ENCODE results near the gene CEACAM19. TPM values are rescaled to one million over a fixed set of nuclear protein-coding genes. Genes with fewer than 3 reads are reported as not detected.
A peak's percentile ranks its signal among the peaks of the same experiment; 100 is the strongest.
"Not testable (repeated sequence)": the region's sequence is repeated elsewhere in the genome, so short reads cannot be mapped to it uniquely, and the experiment has no call there.

CEACAM19 gene
- polyA plus RNA-seq, 2 donors: 5.6 to 7.5 TPM

DNA sequence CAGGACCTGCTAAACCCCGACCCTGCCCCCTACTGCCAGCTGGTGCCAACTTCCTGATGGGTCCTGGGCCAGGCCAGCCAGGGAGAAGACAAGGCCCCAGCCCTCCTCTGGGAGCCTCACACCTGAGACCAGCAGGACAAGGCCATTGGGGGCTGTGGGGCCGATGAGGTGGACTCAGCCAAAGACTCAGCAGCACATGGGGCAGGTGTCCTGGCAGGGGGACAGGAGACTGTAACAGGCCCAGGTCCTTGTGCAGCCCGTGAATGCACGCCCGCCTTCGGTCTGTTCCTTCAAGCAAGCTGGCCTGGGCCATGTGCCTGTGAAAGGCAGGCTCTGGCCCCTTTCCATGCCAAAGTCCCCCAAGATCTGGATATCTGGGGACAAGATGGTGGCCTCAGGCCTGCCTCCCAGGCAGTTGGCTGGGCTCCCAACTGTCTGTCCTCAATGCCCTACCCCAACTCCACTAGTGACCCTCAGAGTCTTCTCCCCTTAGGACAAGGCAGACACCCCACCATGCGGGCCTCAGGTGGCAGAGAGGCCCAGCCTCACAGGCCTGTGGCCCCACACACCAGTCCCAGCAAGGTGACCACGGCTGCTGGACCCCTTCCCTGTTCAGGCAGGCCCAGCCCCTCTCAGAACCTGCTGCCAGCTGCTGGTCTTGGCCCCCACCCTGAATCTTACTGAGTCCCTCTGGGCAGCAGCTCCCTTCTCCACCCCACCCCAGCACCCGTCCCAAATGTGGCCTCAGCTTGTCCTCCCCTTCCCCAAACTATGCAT is 12.3 kb downstream of the CEACAM19 start:
- 74 to 77% methylated on average over 8 to 9 of the region's 9 CpGs for WGBS, 2 donors
- Histone ChIP-seq H3K36me3 (ENCODE audit: control insufficient read depth in 2 of 2, insufficient read depth in 2 of 2, low read length in 1 of 2) (peaks cover 0 to 7% of the 10 kb centered on the region in 2 donors), H3K27me3 (ENCODE audit: control insufficient read depth in 1 of 2, insufficient read depth in 2 of 2, low read length in 2 of 2) (no peaks in the 10 kb centered on the region), H3K4me1 (ENCODE audit: control insufficient read depth in 2 of 2, insufficient read depth in 2 of 2, low read length in 1 of 2) (peaks cover 0 to 4% of the 10 kb centered on the region in 2 donors), H3K9me3 (ENCODE audit: control insufficient read depth in 2 of 2, insufficient read depth in 1 of 2, low read depth in 1 of 2, low read length in 1 of 2) (no peaks in the 10 kb centered on the region), H3K4me3 (ENCODE audit: low read depth in 1 of 2, low read length in 2 of 2) (no peak overlapping the region), H3K27ac (ENCODE audit: low read depth in 2 of 2, low read length in 1 of 2) (no peak overlapping the region)

DNA sequence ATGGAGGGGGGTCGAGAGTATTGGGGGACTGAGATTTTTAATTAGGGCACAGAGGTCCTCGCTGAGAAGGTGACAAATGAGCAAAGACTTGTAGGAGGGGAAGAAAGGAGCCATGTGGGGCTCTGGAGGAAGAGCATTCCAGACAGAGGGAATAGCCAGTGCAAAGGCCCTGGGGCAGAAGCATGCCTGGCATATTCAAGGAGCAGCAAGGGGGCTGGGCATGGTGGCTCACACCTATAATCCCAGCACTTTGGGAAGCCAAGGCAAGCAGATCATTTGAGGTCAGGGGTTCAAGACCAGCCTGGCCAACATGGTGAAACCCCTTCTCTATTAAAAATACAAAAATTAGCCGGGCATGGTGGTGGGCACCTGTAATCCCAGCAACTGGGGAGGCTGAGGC is 13.1 kb downstream of the CEACAM19 start:
- not testable (repeated sequence) for H3K9me3 ChIP-seq (ENCODE audit: control insufficient read depth in 2 of 2, insufficient read depth in 1 of 2, low read depth in 1 of 2, low read length in 1 of 2); H3K4me3 ChIP-seq (ENCODE audit: low read depth in 1 of 2, low read length in 2 of 2); H3K4me1 ChIP-seq (ENCODE audit: control insufficient read depth in 2 of 2, insufficient read depth in 2 of 2, low read length in 1 of 2); H3K27me3 ChIP-seq (ENCODE audit: control insufficient read depth in 1 of 2, insufficient read depth in 2 of 2, low read length in 2 of 2); H3K36me3 ChIP-seq (ENCODE audit: control insufficient read depth in 2 of 2, insufficient read depth in 2 of 2, low read length in 1 of 2)
- WGBS, 2 donors: 87 to 94% methylated on average over 3 of the region's 3 CpGs
- peak overlapping the region in 1 of 2 donors; percentile 77 for H3K27ac ChIP-seq (ENCODE audit: low read depth in 2 of 2, low read length in 1 of 2)

DNA sequence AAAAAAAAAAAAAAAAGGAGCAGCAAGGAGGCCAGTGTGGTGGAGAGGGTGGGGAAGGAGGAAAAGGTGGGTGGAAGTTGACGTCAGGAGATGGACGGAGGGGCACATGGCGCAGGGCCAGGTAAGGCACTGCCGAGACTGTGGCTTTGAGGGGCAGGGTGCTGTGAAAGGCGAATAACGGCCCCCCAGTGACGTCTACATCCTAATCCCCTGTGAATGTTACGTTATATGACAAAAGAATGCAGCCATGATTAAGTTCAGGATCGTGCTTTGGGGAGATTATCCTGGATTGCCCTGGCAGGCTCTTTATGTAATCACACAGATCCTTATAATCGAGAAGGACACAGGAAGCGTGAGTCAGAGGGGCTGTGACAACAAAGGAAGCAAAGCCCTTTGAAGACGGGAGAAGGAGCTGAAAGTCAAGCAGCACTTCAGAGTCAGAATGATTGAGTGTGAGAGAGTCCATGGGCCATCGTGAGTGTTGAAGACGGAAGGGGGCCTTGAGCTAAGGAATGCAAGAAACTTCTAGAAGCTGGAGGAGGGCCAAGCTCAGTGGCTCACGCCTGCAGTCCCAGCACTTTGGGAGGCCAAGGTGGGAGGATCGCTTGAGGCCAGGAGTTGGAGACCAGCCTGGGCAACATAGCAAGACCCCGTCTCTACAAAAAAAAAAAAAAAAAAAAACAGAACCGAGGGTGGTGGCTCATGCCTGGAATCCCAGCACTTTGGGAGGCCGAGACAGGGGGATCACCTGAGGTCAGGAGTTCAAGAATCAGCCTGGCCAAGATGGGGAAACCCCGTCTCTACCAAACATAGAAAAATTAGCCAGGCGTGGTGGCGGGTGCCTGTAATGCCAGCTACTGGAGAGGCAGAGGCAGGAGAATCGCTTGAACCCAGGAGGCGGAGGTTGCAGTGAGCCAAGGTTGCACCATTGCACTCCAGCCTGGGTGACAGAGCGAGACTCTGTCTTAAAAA is 13.9 kb downstream of the CEACAM19 start:
- peaks cover 0 to 8% of the 10 kb centered on the region in 2 donors for H3K4me1 ChIP-seq (ENCODE audit: control insufficient read depth in 2 of 2, insufficient read depth in 2 of 2, low read length in 1 of 2)
- no peaks in the 10 kb centered on the region for H3K9me3 ChIP-seq (ENCODE audit: control insufficient read depth in 2 of 2, insufficient read depth in 1 of 2, low read depth in 1 of 2, low read length in 1 of 2)
- peaks cover 0 to 7% of the 10 kb centered on the region in 2 donors for H3K36me3 ChIP-seq (ENCODE audit: control insufficient read depth in 2 of 2, insufficient read depth in 2 of 2, low read length in 1 of 2)
- H3K4me3 ChIP-seq (ENCODE audit: low read depth in 1 of 2, low read length in 2 of 2): no peak overlapping the region
- no peaks in the 10 kb centered on the region for H3K27me3 ChIP-seq (ENCODE audit: control insufficient read depth in 1 of 2, insufficient read depth in 2 of 2, low read length in 2 of 2)
- H3K27ac ChIP-seq (ENCODE audit: low read depth in 2 of 2, low read length in 1 of 2): peak overlapping the region; percentile 32 to 77
- WGBS, 2 donors: 32 to 37% methylated on average over 25 of the region's 25 CpGs

DNA sequence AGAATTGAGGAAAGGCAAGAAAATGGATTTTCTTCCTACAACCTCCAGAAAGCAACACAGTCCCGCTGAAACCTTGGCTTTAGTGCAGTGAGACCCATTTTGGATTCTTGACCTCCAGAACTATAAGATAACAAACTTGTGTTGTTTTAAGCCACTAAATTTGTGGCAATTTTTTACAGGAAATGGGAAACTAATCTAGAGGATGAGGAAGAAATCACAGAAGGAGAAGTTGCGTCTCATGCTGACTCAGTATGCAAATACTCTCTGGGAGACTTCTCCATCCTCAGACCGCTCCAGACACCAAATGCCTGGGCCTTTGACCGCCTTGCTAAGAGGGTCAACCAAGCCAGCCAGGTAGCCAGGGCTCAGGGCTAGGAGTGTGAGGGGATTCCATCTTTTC is 14.6 kb downstream of the CEACAM19 start:
- H3K27me3 ChIP-seq (ENCODE audit: control insufficient read depth in 1 of 2, insufficient read depth in 2 of 2, low read length in 2 of 2): no peaks in the 10 kb centered on the region
- peaks cover 0 to 7% of the 10 kb centered on the region in 2 donors for H3K36me3 ChIP-seq (ENCODE audit: control insufficient read depth in 2 of 2, insufficient read depth in 2 of 2, low read length in 1 of 2)
- H3K4me1 ChIP-seq (ENCODE audit: control insufficient read depth in 2 of 2, insufficient read depth in 2 of 2, low read length in 1 of 2): peaks cover 0 to 8% of the 10 kb centered on the region in 2 donors
- no peak overlapping the region for H3K27ac ChIP-seq (ENCODE audit: low read depth in 2 of 2, low read length in 1 of 2)
- WGBS, 2 donors: 69 to 76% methylated on average over 4 of the region's 4 CpGs
- no peak overlapping the region for H3K4me3 ChIP-seq (ENCODE audit: low read depth in 1 of 2, low read length in 2 of 2)
- no peaks in the 10 kb centered on the region for H3K9me3 ChIP-seq (ENCODE audit: control insufficient read depth in 2 of 2, insufficient read depth in 1 of 2, low read depth in 1 of 2, low read length in 1 of 2)

DNA sequence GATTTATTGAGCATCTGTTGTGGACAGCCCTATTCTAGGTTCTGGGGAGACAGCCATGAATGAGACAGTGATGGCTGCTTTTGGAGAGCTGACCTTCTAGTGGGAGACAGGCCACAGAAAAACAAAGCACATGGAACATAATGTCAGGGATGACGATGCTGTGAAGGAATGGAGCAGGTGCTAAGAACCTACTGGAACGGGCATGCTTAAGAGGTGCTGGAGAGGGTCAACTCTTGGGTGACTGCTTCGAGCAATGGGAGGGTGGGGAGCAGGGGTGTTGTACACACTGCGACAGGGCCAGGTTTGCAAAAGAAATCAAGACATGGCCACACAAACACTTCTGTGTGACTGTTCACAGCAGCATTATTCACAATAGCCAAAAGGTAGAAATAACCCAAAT is 15.6 kb downstream of the CEACAM19 start:
- Histone ChIP-seq H3K36me3 (ENCODE audit: control insufficient read depth in 2 of 2, insufficient read depth in 2 of 2, low read length in 1 of 2) (peaks cover 0 to 7% of the 10 kb centered on the region in 2 donors), H3K4me3 (ENCODE audit: low read depth in 1 of 2, low read length in 2 of 2) (no peak overlapping the region), H3K9me3 (ENCODE audit: control insufficient read depth in 2 of 2, insufficient read depth in 1 of 2, low read depth in 1 of 2, low read length in 1 of 2) (no peaks in the 10 kb centered on the region), H3K27me3 (ENCODE audit: control insufficient read depth in 1 of 2, insufficient read depth in 2 of 2, low read length in 2 of 2) (no peaks in the 10 kb centered on the region), H3K27ac (ENCODE audit: low read depth in 2 of 2, low read length in 1 of 2) (no peak overlapping the region), H3K4me1 (ENCODE audit: control insufficient read depth in 2 of 2, insufficient read depth in 2 of 2, low read length in 1 of 2) (peaks cover 0 to 11% of the 10 kb centered on the region in 2 donors)
- 71 to 80% methylated on average over 4 of the region's 4 CpGs for WGBS, 2 donors

DNA sequence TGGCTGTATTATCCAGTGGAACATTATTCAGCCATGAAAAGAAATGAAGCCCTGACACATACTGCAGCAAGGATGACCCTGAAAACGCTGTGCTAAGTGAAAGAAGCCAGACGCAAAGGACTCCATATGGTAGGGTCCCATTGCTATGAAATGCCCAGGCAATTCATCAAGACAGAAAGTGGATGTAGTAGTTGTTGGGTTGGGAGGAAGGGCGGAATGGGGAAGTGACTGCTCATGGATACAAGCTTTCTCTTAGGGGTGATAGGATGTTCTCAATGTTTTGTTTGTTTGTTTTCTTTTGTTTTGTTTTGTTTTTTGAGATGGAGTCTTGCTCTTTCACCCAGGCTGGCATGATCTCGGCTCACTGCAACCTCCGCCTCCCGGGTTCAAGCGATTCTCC is 16.6 kb downstream of the CEACAM19 start:
- no peak overlapping the region for H3K27ac ChIP-seq (ENCODE audit: low read depth in 2 of 2, low read length in 1 of 2)
- peaks cover 0 to 7% of the 10 kb centered on the region in 2 donors for H3K36me3 ChIP-seq (ENCODE audit: control insufficient read depth in 2 of 2, insufficient read depth in 2 of 2, low read length in 1 of 2)
- 90 to 92% methylated on average over 7 of the region's 7 CpGs for WGBS, 2 donors
- H3K4me3 ChIP-seq (ENCODE audit: low read depth in 1 of 2, low read length in 2 of 2): no peak overlapping the region
- H3K9me3 ChIP-seq (ENCODE audit: control insufficient read depth in 2 of 2, insufficient read depth in 1 of 2, low read depth in 1 of 2, low read length in 1 of 2): no peaks in the 10 kb centered on the region
- peaks cover 0 to 12% of the 10 kb centered on the region in 2 donors for H3K4me1 ChIP-seq (ENCODE audit: control insufficient read depth in 2 of 2, insufficient read depth in 2 of 2, low read length in 1 of 2)
- H3K27me3 ChIP-seq (ENCODE audit: control insufficient read depth in 1 of 2, insufficient read depth in 2 of 2, low read length in 2 of 2): no peaks in the 10 kb centered on the region

DNA sequence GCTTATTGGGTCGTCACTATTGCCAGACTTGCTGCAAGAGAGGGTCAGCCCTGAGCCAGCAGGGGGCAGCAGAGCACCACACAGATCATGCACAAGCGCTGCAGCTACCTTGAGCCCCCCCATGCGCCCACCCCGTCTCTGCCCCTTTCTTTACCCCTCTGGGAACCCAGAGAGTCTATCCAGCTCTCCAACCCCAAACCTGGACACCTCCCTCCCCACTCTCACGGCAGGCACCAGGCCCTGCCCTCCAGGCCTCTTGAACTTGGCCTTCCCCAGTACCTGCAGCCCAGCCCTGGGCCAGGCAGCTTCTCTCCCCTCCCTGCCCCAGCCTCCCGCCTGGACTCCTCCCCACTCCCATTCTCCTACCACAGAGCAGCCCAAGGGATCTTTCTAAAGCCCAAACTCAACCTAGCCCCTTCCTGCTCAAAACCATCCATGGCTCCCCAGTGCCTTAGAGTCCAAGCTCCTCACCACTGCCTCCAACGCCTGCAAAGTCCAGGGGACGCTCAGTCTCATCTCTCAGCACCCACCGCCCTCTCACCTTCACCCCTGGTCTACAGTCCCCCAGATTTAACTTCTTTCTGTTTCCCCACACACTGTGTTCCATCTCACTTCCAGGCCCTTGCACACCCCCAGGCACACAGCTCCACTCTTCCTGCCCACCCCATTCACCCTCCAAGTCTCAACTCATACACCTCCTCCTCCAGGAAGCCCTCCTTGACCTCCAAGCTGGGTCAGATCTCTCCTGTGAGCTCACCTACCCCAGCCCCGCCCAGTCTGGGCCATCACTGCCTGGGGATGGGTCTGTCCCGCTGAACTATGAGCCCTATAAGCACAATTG is 18.2 kb downstream of the CEACAM19 start:
- H3K27ac ChIP-seq (ENCODE audit: low read depth in 2 of 2, low read length in 1 of 2): no peak overlapping the region
- H3K4me1 ChIP-seq (ENCODE audit: control insufficient read depth in 2 of 2, insufficient read depth in 2 of 2, low read length in 1 of 2): peaks cover 0 to 12% of the 10 kb centered on the region in 2 donors
- H3K36me3 ChIP-seq (ENCODE audit: control insufficient read depth in 2 of 2, insufficient read depth in 2 of 2, low read length in 1 of 2): no peaks in the 10 kb centered on the region
- no peaks in the 10 kb centered on the region for H3K27me3 ChIP-seq (ENCODE audit: control insufficient read depth in 1 of 2, insufficient read depth in 2 of 2, low read length in 2 of 2)
- no peak overlapping the region for H3K4me3 ChIP-seq (ENCODE audit: low read depth in 1 of 2, low read length in 2 of 2)
- no peaks in the 10 kb centered on the region for H3K9me3 ChIP-seq (ENCODE audit: control insufficient read depth in 2 of 2, insufficient read depth in 1 of 2, low read depth in 1 of 2, low read length in 1 of 2)
- WGBS, 2 donors: 40 to 42% methylated on average over 11 of the region's 11 CpGs

DNA sequence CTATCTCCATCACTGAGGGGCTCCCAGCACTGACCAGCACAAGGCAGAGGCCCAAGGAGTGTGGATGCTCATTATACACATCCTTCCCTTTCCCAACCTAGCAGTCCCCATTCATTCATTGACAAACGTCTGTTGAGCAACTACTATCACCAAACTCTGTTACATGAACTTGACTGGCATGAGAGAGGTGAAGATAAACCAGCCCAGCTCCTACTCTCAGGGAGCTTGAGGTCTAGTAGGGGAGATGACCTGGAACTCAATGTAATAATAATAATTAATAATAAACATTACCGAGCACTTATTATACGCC is 18.8 kb downstream of the CEACAM19 start:
- peaks cover 0 to 10% of the 10 kb centered on the region in 2 donors for H3K4me1 ChIP-seq (ENCODE audit: control insufficient read depth in 2 of 2, insufficient read depth in 2 of 2, low read length in 1 of 2)
- 87 to 90% methylated on average over 3 of the region's 3 CpGs for WGBS, 2 donors
- no peaks in the 10 kb centered on the region for H3K36me3 ChIP-seq (ENCODE audit: control insufficient read depth in 2 of 2, insufficient read depth in 2 of 2, low read length in 1 of 2)
- no peak overlapping the region for H3K27ac ChIP-seq (ENCODE audit: low read depth in 2 of 2, low read length in 1 of 2)
- no peaks in the 10 kb centered on the region for H3K9me3 ChIP-seq (ENCODE audit: control insufficient read depth in 2 of 2, insufficient read depth in 1 of 2, low read depth in 1 of 2, low read length in 1 of 2)
- no peaks in the 10 kb centered on the region for H3K27me3 ChIP-seq (ENCODE audit: control insufficient read depth in 1 of 2, insufficient read depth in 2 of 2, low read length in 2 of 2)
- no peak overlapping the region for H3K4me3 ChIP-seq (ENCODE audit: low read depth in 1 of 2, low read length in 2 of 2)

DNA sequence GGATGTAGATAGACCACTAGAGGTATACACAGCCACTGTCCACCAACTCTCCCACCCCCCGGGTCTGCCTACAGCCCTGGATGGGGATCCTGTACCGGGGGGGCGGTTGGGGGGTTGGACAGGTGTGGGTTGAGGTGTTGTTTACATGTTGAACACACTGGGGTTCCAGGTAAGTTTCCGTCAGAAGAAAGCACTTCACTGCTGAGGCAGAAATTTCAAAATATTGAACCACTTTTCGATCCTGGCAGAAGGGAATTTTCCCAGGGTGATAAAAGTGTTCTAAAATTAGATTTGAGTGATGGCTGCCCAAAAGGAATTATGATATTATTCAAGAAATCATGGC is 21.1 kb downstream of the CEACAM19 start:
- Histone ChIP-seq H3K4me3 (ENCODE audit: low read depth in 1 of 2, low read length in 2 of 2) (no peak overlapping the region), H3K36me3 (ENCODE audit: control insufficient read depth in 2 of 2, insufficient read depth in 2 of 2, low read length in 1 of 2) (no peaks in the 10 kb centered on the region), H3K4me1 (ENCODE audit: control insufficient read depth in 2 of 2, insufficient read depth in 2 of 2, low read length in 1 of 2) (peaks cover 0 to 14% of the 10 kb centered on the region in 2 donors), H3K27me3 (ENCODE audit: control insufficient read depth in 1 of 2, insufficient read depth in 2 of 2, low read length in 2 of 2) (no peaks in the 10 kb centered on the region), H3K27ac (ENCODE audit: low read depth in 2 of 2, low read length in 1 of 2) (peak overlapping the region; percentile 78 to 82), H3K9me3 (ENCODE audit: control insufficient read depth in 2 of 2, insufficient read depth in 1 of 2, low read depth in 1 of 2, low read length in 1 of 2) (no peaks in the 10 kb centered on the region)
- WGBS, 2 donors: 29 to 36% methylated on average over 5 of the region's 5 CpGs
